ENCODE data around the gene CASTOR1.

Gene CASTOR1

GRCh38 chr22:30247974-30248373 lies 41.3 kb downstream of the CASTOR1 start:
- in situ Hi-C loops (cut with MboI; ENCODE audit: low sequenced_read_pairs) = no loop called here

- in situ Hi-C loops (cut with MboI; ENCODE audit: low sequenced_read_pairs) = no loop called here
Measured at GRCh38 chr22:30247561-30247960, 41.7 kb downstream of the CASTOR1 start.

- in situ Hi-C loops (cut with MboI; ENCODE audit: low sequenced_read_pairs) = no loop called here
Measured at GRCh38 chr22:30246814-30247376, 42.4 kb downstream of the CASTOR1 start.

- in situ Hi-C loops (cut with MboI; ENCODE audit: low sequenced_read_pairs) = no loop called here
Measured at GRCh38 chr22:30245985-30246813, 43.1 kb downstream of the CASTOR1 start, which contains the start of gene LIF. Gene LIF (minus strand): TSS chr22:30246759. CDS start chr22:30246695, 64 bp downstream.

GRCh38 chr22:30245181-30245984 lies 43.9 kb downstream of the CASTOR1 start:
- in situ Hi-C loops (cut with MboI; ENCODE audit: low sequenced_read_pairs) = no loop called here

- in situ Hi-C loops (cut with MboI; ENCODE audit: low sequenced_read_pairs) = no loop called here
Measured at GRCh38 chr22:30244641-30245040, 44.7 kb downstream of the CASTOR1 start.

GRCh38 chr22:30244066-30244465 lies 45.2 kb downstream of the CASTOR1 start:
- in situ Hi-C loops (cut with MboI; ENCODE audit: low sequenced_read_pairs) = no loop called here

GRCh38 chr22:30243661-30244060 lies 45.6 kb downstream of the CASTOR1 start:
- in situ Hi-C loops (cut with MboI; ENCODE audit: low sequenced_read_pairs) = no loop called here

- in situ Hi-C loops (cut with MboI; ENCODE audit: low sequenced_read_pairs) = no loop called here
Measured at GRCh38 chr22:30241576-30242371, 47.5 kb downstream of the CASTOR1 start.

GRCh38 chr22:30240541-30241417 lies 48.5 kb downstream of the CASTOR1 start:
- in situ Hi-C loops (cut with MboI; ENCODE audit: low sequenced_read_pairs) = no loop called here

- in situ Hi-C loops (cut with MboI; ENCODE audit: low sequenced_read_pairs) = no loop called here
Measured at GRCh38 chr22:30239488-30240405, 49.6 kb downstream of the CASTOR1 start.

- in situ Hi-C loops (cut with MboI; ENCODE audit: low sequenced_read_pairs) = no loop called here
Measured at GRCh38 chr22:30238661-30239487, 50.4 kb downstream of the CASTOR1 start.

- in situ Hi-C loops (cut with MboI; ENCODE audit: low sequenced_read_pairs) = no loop called here
Measured at GRCh38 chr22:30238136-30238535, 51.2 kb downstream of the CASTOR1 start.

- in situ Hi-C loops (cut with MboI; ENCODE audit: low sequenced_read_pairs) = no loop called here
Measured at GRCh38 chr22:30236875-30237274, 52.4 kb downstream of the CASTOR1 start.

GRCh38 chr22:30235687-30236170 lies 53.6 kb downstream of the CASTOR1 start:
- in situ Hi-C loops (cut with MboI; ENCODE audit: low sequenced_read_pairs) = no loop called here

Measured in HL-60/S4 (cell line).